ENCODE data around the gene NME7. TPM values are rescaled to one million over a fixed set of nuclear protein-coding genes. Genes with fewer than 3 reads are reported as not detected.

Gene NME7
- total RNA-seq, 2 donors from 2014 or later, result 10.3 to 16.3 TPM

GRCh38 chr1:169390303-169390702, 22.7 kb upstream of the NME7 start:
- Histone ChIP-seq H3K4me1 (replicated peaks) (no peaks in the 10 kb centered on the region), H3K36me3 (no peaks in the 10 kb centered on the region), H3K27me3 (replicated peaks; ENCODE audit: insufficient read depth) (no peaks in the 10 kb centered on the region), H3K4me3 (no peak overlapping the region), H3K9me3 (no peaks in the 10 kb centered on the region), H3K27ac (no peak overlapping the region)
- TF ChIP-seq POLR2AphosphoS5 (IDR thresholded peaks at IDR 0.05) (no peak), POLR2A (IDR thresholded peaks at IDR 0.05) (no peak)
- TF ChIP-seq, protein P1, sequence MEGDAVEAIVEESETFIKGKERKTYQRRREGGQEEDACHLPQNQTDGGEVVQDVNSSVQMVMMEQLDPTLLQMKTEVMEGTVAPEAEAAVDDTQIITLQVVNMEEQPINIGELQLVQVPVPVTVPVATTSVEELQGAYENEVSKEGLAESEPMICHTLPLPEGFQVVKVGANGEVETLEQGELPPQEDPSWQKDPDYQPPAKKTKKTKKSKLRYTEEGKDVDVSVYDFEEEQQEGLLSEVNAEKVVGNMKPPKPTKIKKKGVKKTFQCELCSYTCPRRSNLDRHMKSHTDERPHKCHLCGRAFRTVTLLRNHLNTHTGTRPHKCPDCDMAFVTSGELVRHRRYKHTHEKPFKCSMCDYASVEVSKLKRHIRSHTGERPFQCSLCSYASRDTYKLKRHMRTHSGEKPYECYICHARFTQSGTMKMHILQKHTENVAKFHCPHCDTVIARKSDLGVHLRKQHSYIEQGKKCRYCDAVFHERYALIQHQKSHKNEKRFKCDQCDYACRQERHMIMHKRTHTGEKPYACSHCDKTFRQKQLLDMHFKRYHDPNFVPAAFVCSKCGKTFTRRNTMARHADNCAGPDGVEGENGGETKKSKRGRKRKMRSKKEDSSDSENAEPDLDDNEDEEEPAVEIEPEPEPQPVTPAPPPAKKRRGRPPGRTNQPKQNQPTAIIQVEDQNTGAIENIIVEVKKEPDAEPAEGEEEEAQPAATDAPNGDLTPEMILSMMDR (IDR thresholded peaks at IDR 0.05), result no peak
- DNase-seq (ENCODE audit: low spot score), result no peak
- intact Hi-C loops (cut with DNase I), result no loop called here

- Histone ChIP-seq H3K36me3 (no peaks in the 10 kb centered on the region), H3K4me3 (no peak overlapping the region), H3K27ac (no peak overlapping the region), H3K4me1 (replicated peaks) (no peaks in the 10 kb centered on the region), H3K27me3 (replicated peaks; ENCODE audit: insufficient read depth) (no peaks in the 10 kb centered on the region), H3K9me3 (no peaks in the 10 kb centered on the region)
- no peak for DNase-seq (ENCODE audit: low spot score)
- intact Hi-C loops (cut with DNase I), result no loop called here
- TF ChIP-seq POLR2A (IDR thresholded peaks at IDR 0.05), result no peak
- no peak for TF ChIP-seq POLR2AphosphoS5 (IDR thresholded peaks at IDR 0.05)
- TF ChIP-seq, protein P1 (IDR thresholded peaks at IDR 0.05), result no peak
Observed at GRCh38 chr1:169387399-169387798, 19.8 kb upstream of the NME7 start.

- TF ChIP-seq POLR2AphosphoS5 (IDR thresholded peaks at IDR 0.05), result no peak
- TF ChIP-seq, protein P1 (IDR thresholded peaks at IDR 0.05), result no peak
- TF ChIP-seq POLR2A (IDR thresholded peaks at IDR 0.05), result no peak
- Histone ChIP-seq H3K27ac (no peak overlapping the region), H3K4me3 (no peak overlapping the region), H3K4me1 (replicated peaks) (no peaks in the 10 kb centered on the region), H3K9me3 (no peaks in the 10 kb centered on the region), H3K27me3 (replicated peaks; ENCODE audit: insufficient read depth) (no peaks in the 10 kb centered on the region), H3K36me3 (no peaks in the 10 kb centered on the region)
- no peak for DNase-seq (ENCODE audit: low spot score)
- intact Hi-C loops (cut with DNase I), result no loop called here
- 75% methylated on average over 4 of the region's 4 CpGs for WGBS
Observed at GRCh38 chr1:169383449-169383848, 15.9 kb upstream of the NME7 start.

DNA sequence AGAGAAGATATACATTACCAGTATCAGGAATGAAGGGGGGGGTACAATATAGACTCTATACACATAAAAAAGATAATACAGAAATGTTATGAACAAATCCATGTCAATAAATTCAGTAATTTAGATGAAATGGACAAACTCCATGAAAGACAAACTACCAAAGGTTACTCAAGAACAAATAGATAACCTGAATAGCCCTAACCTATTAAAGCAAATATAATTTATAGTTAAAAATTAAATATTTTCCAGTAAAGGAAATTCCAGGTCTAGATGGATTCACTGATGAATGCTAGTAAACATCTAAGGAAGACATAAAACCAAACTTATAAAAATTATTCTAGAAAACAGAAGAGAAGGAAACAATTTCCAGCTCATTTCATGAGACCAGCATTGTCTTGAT, 13.6 kb upstream of the NME7 start:
- Histone ChIP-seq H3K4me1 (replicated peaks) (no peaks in the 10 kb centered on the region), H3K9me3 (no peaks in the 10 kb centered on the region), H3K36me3 (no peaks in the 10 kb centered on the region), H3K27me3 (replicated peaks; ENCODE audit: insufficient read depth) (no peaks in the 10 kb centered on the region), H3K27ac (no peak overlapping the region), H3K4me3 (no peak overlapping the region)
- TF ChIP-seq, protein P1 (IDR thresholded peaks at IDR 0.05), result no peak
- no peak for TF ChIP-seq POLR2A (IDR thresholded peaks at IDR 0.05)
- no peak for TF ChIP-seq POLR2AphosphoS5 (IDR thresholded peaks at IDR 0.05)
- no peak for DNase-seq (ENCODE audit: low spot score)
- intact Hi-C loops (cut with DNase I), result no loop called here

DNA sequence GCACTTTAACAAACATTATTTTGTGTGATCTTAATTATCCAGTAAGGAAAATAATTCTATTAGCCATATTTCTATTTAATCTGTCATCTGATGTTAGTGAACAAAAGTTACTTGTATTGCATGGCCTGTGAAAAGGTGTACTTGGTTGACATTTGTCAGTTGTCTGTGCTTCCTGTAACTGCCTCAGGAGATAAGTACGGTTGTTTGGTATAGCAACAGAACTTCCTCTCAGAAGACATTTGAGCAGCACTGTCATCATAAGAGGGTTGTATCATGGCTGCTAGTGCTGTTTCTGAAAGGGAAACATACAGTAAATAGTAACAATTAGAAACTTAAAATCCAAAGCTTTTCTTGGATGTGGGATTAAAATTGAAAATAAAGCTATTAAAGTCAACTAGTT, 3.8 kb upstream of the NME7 start:
- H3K4me1 ChIP-seq (replicated peaks), result no peaks in the 10 kb centered on the region
- intact Hi-C loops (cut with DNase I), result no loop called here
- H3K27ac ChIP-seq, result no peak overlapping the region
- DNase-seq (ENCODE audit: low spot score), result no peak
- H3K36me3 ChIP-seq, result no peaks in the 10 kb centered on the region
- no peak overlapping the region for H3K4me3 ChIP-seq
- no peak for TF ChIP-seq POLR2A (IDR thresholded peaks at IDR 0.05)
- TF ChIP-seq, protein P1 (IDR thresholded peaks at IDR 0.05), result no peak
- no peak for TF ChIP-seq POLR2AphosphoS5 (IDR thresholded peaks at IDR 0.05)
- H3K27me3 ChIP-seq (replicated peaks; ENCODE audit: insufficient read depth), result no peaks in the 10 kb centered on the region
- H3K9me3 ChIP-seq, result no peaks in the 10 kb centered on the region
- WGBS, result 77% methylated on average over 1 of the region's 1 CpG
